ENCODE results near the gene SAMD10.
"Not testable (repeated sequence)": the region's sequence is repeated elsewhere in the genome, so short reads cannot be mapped to it uniquely, and the experiment has no call there.

The SAMD10 gene

GRCh38 chr20:63941282-63942081 lies 38.0 kb downstream of the SAMD10 start:
- DNase-seq (ENCODE audit: low read depth, low spot score): no peak

GRCh38 chr20:63940472-63941266 lies 38.8 kb downstream of the SAMD10 start:
- DNase-seq (ENCODE audit: low read depth, low spot score): no peak

DNA sequence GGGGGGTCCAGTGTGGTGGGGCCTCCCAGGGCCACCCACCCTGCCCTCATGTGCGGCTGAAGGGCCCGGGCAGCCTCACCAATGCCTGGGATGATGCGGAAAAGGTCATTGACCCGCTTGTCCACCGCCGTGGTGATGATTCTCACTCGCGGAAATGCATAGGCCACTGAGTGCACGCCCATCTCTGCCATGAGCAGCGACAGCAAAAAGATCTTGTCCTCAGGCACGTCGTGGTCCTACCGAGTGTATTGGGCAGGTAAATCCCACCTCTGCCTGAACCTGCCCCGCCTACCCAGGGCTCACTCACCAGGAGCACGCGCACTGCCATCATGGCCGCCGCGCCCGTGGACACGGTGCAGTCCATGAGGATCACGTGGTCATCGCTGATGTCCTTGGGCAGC lies 39.4 kb downstream of the SAMD10 start:
- no peak for DNase-seq (ENCODE audit: low read depth, low spot score)

DNA sequence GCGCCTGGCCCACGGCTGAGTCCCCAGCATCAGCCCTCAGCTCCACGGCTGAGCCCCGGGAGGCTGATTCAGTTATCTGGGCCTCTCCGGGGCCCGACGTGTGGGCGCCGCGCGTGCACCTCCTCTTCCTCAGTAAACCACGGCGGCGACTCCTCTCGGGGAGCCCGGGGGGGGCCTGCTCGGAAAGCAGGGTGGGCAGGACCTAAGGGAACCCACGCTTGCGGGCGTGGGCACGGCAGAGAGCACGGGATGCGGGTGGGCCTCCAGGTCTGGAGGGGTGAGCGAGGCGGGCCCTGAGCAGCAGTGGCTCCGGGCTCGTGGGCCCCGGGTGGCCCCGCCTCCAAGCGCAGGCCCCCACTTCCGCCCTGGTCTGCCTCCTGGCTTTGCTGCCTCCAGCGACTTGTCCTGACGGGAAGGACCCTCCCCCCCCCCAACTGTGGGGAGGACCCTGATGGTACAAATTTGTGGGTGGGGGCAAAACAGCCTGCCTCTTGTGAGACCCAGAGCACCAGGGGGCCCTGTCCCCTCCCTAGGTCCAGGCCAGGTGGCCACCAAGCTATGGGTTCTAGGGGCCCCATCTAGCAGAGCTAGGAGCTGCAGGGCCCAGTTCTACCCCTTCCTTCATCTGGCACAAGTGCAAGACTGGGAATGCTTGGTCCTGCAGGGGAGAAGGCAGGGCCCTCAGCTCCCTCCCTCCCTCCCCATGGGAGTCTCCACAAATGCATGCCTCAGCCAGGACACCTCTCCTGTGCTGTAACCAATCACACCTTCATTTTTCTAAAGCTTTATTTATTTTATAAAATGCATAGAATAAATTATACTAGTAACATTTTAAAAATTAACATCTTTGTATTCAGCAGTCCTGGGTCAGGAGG lies 40.1 kb downstream of the SAMD10 start:
- no peak for DNase-seq (ENCODE audit: low read depth, low spot score)

- no peak for DNase-seq (ENCODE audit: low read depth, low spot score)
These were observed 41.8 kb downstream of the SAMD10 start for GRCh38 chr20:63937596-63937995.

GRCh38 chr20:63935447-63935846 lies 44.0 kb downstream of the SAMD10 start:
- no peak for DNase-seq (ENCODE audit: low read depth, low spot score)

GRCh38 chr20:63934271-63935068 lies 45.0 kb downstream of the SAMD10 start:
- no peak for DNase-seq (ENCODE audit: low read depth, low spot score)

DNA sequence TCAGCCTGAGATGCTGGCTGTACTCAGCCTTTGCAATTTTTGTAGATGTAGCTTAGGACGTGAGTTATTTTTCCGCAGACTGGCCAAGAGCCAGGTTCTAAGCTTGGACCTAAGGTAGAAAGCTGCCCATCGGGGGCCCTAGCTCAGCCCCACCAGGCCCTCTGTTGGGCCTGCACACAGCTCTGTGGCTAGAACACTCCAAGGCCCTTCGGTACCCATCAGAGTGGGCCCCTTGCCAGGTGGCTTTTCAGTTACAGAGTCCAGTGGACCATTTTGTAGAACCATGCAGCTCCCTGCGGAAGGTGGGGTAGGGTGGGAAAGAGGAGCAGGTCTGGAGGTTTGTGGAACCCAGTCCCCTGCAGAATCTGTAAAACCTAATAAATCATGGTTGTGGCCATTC lies 45.8 kb downstream of the SAMD10 start:
- DNase-seq (ENCODE audit: low read depth, low spot score): no peak

- DNase-seq (ENCODE audit: low read depth, low spot score): no peak
These were observed 46.8 kb downstream of the SAMD10 start for GRCh38 chr20:63932606-63933160.

- DNase-seq (ENCODE audit: low read depth, low spot score): no peak
These were observed 47.7 kb downstream of the SAMD10 start for GRCh38 chr20:63931735-63932134.

DNA sequence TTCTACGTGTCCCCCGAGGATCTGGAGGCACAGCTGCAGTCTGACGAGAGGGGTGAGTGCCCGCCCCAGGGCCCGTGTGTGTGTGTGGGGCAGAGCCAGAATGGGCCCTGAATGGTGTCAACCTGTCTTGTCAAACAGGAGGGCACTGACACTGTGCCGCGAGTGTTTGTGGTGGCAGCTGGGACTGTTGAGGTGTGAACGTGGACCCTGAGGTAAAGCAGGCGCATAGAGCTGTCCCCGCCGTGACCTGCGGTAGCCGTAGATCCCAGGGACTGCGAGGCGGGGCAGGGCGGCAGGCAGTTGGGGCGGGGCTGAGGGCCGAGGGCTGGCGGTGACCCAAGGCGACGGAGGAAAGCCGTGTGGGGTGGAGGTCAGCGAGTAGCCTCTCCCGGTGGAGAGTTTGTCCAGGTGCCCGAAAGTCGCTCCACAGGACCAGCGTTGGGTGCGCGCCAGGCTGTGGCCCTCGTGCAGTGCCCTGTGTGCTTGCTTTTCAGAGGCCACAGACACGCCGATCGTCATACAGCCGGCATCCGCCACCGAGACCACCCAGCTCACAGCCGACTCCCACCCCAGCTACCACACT lies 48.4 kb downstream of the SAMD10 start:
- DNase-seq (ENCODE audit: low read depth, low spot score): no peak

DNA sequence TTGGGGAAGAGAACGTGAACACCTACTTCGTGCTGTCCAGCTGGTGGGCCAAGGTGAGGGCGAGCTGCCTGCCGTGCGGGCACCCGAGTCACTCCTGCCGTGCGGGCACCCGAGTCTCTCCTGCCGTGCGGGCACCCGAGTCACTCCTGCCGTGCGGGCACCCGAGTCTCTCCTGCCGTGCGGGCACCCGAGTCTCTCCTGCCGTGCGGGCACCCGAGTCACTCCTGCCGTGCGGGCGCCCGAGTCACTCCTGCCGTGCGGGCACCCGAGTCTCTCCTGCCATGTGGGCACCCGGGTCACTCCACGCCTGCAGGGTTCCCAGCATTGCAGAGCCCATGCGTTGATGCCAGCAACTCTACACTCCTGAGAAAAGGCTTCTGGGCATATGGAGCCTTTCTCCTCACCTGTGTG lies 50.0 kb downstream of the SAMD10 start:
- not testable (repeated sequence) for DNase-seq (ENCODE audit: low read depth, low spot score)

DNA sequence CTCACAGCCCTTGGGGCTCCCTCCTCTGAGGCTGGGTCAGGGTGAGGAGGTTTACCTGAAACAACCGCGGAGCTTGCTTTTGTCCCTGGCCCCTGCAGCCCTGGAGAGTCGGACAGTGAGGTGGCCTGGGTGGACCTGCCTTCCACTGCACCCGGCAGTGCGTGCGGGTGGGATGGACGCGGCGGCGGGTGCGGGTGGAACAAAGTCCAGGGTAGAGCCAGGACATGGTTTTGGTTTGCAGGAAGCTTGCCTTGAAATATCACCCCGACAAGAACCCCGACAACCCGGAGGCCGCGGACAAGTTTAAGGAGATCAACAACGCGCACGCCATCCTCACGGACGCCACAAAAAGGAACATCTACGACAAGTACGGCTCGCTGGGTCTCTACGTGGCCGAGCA lies 50.4 kb downstream of the SAMD10 start:
- no peak for DNase-seq (ENCODE audit: low read depth, low spot score)

GRCh38 chr20:63926298-63926697 lies 53.1 kb downstream of the SAMD10 start:
- no peak for DNase-seq (ENCODE audit: low read depth, low spot score)

- no peak for DNase-seq (ENCODE audit: low read depth, low spot score)
These were observed 55.2 kb downstream of the SAMD10 start for GRCh38 chr20:63924241-63924640.
